Bronchial epithelial cell (primary cell): ENCODE results near the gene PLD4. TPM values are rescaled to one million over a fixed set of nuclear protein-coding genes. Genes with fewer than 3 reads are reported as not detected.

Source experiments
- DNase-seq: peaks from one replicate; pipeline ENCODE4 v3.0.0-alpha.2; 2010; ENCODE audit warnings: low read depth
- FAIRE-seq: peaks from 2 replicates; lab custom pipeline; 2011; peaks lifted over from hg19 to GRCh38; lab: Jason Lieb, UNC
- H3K27me3 ChIP-seq: 2 replicates; pipeline ENCODE4 v1.5.1; 2011; ENCODE audit warnings: low read length; ENCODE audit not compliant: control insufficient read depth, insufficient read depth
- H3K36me3 ChIP-seq: 2 replicates; pipeline ENCODE4 v1.5.1; 2011; ENCODE audit warnings: low read length; ENCODE audit not compliant: control insufficient read depth, insufficient read depth
- H3K4me3 ChIP-seq: 2 replicates; pipeline ENCODE4 v1.5.1; 2011; ENCODE audit warnings: mild to moderate bottlenecking, low read depth, low read length, control low read depth
- total RNA-seq: library from RNA; depleted of rRNA; stranded (reverse); fragments of >200 nt; gene quantifications from 2 replicates; pipeline ENCODE4 v1.2.1, GENCODE V29; 2014
- TF ChIP-seq, protein P1 (sequence below): IDR thresholded peaks from 2 replicates; pipeline ENCODE4 v1.5.1; 2011; ENCODE audit warnings: mild to moderate bottlenecking, moderate library complexity, low read length, control low read depth, inconsistent platforms; ENCODE audit not compliant: insufficient read depth, severe bottlenecking

PLD4 gene
- total RNA-seq, 1 donor from 2014 or later: not detected

GRCh38 chr14:104968153-104968527 is 43.5 kb downstream of the PLD4 start:
- DNase-seq (peak; percentile 53), FAIRE-seq (no peak)
- Histone ChIP-seq H3K27me3 (no peaks in the 10 kb centered on the region), H3K36me3 (peaks cover 20% of the 10 kb centered on the region), H3K4me3 (peak overlapping the region; percentile 72)
- TF ChIP-seq, protein P1, sequence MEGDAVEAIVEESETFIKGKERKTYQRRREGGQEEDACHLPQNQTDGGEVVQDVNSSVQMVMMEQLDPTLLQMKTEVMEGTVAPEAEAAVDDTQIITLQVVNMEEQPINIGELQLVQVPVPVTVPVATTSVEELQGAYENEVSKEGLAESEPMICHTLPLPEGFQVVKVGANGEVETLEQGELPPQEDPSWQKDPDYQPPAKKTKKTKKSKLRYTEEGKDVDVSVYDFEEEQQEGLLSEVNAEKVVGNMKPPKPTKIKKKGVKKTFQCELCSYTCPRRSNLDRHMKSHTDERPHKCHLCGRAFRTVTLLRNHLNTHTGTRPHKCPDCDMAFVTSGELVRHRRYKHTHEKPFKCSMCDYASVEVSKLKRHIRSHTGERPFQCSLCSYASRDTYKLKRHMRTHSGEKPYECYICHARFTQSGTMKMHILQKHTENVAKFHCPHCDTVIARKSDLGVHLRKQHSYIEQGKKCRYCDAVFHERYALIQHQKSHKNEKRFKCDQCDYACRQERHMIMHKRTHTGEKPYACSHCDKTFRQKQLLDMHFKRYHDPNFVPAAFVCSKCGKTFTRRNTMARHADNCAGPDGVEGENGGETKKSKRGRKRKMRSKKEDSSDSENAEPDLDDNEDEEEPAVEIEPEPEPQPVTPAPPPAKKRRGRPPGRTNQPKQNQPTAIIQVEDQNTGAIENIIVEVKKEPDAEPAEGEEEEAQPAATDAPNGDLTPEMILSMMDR: no peak

DNA sequence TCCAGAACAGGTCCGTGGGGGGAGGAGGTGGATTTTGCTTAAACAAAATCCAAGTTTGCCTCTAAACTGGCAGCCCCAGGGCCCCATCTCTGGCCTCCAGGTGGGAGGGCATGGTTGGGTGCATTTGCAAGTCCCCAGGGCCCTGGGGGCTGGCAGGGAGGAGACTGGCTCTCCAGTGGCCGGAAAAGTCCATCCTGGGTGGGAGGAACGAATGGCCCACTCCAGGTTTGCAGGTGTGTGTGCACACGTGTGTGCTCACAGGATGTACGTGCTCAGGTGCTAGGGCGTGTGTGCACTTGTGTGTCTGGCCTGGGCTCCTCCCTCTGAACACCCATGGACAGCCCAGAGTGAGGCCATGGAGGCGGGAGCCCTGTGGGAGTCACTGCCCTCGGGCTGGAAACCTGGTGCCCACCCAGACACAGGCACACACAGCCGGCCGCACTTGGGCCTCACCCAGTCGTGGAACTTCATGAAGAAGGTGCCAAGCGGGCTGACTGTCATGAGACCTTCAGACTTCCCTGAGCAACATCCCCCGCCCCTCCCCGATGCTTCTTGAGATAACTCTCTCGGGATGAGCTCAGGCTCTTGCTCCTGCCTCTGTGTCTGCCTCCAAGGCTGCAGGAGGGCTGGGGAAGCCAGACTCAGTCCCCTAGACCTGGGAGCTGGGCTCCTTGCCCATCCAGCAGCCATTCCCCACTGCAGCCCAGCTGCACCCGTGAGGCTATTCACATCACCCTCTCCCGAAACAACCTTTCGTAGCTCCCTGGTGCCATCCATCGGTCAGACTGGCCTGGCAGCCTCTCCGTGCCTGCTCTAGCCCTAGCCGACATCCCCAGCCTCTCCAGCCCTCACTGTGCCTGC is 44.1 kb downstream of the PLD4 start:
- FAIRE-seq: peak; percentile 99

GRCh38 chr14:104969741-104970230 is 45.1 kb downstream of the PLD4 start:
- Histone ChIP-seq H3K36me3 (peaks cover 13% of the 10 kb centered on the region), H3K4me3 (peak overlapping the region; percentile 72), H3K27me3 (no peaks in the 10 kb centered on the region)
- TF ChIP-seq, protein P1: no peak
- no peak for FAIRE-seq
- DNase-seq: no peak

More for the DNA sequence above, 44.1 kb downstream of the PLD4 start:
- H3K27me3 ChIP-seq: no peaks in the 10 kb centered on the region
- DNase-seq: peak; percentile 93
- peaks cover 20% of the 10 kb centered on the region for H3K36me3 ChIP-seq
- H3K4me3 ChIP-seq: peak overlapping the region; percentile 72
- TF ChIP-seq, protein P1: peak; percentile 51

DNA sequence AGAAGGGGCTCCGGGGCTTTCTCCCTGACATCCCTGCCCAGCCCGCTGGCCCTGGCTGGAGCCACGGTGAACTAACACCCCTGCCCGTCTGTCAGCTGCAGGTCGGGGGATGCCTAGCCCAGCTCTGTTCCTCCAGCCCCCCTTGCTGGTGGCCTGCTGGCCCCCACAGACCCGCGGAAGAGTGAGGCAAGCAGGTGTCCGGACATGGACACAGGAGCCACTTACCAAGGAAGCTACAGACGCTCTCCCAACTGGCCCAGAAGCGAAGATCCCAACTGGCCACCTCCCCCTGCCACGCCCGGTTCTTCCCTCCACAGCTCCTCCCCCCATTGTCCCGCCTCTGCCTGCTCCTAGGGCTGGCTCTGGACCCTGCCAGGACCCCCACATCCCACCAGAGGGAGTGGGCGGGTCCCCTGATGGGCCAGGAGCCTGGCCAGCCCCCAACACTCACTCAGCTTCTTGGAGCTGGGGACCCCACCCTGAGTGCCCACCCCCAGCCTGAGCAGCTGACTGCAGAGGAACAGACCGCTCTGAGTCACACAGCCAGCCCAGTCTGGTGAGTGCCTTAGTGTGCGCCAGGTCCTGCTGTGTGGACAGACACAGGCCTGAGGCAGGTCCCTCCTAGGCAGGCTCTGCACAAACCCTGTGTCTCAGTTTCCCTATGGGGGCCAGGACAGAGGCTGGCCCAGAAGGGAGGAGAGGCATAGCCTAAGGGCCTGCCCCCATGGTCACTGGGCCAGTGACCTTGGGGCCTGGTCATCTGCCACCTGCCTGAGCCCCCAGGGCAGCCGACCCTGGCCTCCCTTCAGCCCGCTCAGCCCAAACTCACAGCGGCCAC is 45.8 kb downstream of the PLD4 start:
- Histone ChIP-seq H3K4me3 (peak overlapping the region; percentile 72), H3K27me3 (no peaks in the 10 kb centered on the region), H3K36me3 (peaks cover 13% of the 10 kb centered on the region)
- FAIRE-seq (no peak), DNase-seq (peak; percentile 86)
- TF ChIP-seq, protein P1: no peak

- no peaks in the 10 kb centered on the region for H3K27me3 ChIP-seq
- TF ChIP-seq, protein P1: no peak
- FAIRE-seq: no peak
- peaks cover 4% of the 10 kb centered on the region for H3K36me3 ChIP-seq
- DNase-seq: no peak
- H3K4me3 ChIP-seq: no peak overlapping the region
Measured at GRCh38 chr14:104971447-104972240, 47.0 kb downstream of the PLD4 start.
